ENCODE measurements around the gene PTPRD. TPM values are rescaled to one million over a fixed set of nuclear protein-coding genes. Genes with fewer than 3 reads are reported as not detected.

The PTPRD gene
- total and polyA plus RNA-seq, 2 of the 4 experiments (the other 2 are of a cell fraction): 0.07 to 0.18 TPM

- Histone ChIP-seq H2AK9ac (replicated peaks; ENCODE audit: low read depth, low read length, poor library complexity) (no peak overlapping the region), H2BK20ac (ENCODE audit: low read depth, low read length) (no peak overlapping the region), H3K9ac (ENCODE audit: low read depth, low read length) (no peak overlapping the region), H2AK5ac (ENCODE audit: low read depth, low read length) (no peak overlapping the region), H3K23ac (ENCODE audit: low read depth, low read length) (no peak overlapping the region), H3K14ac (replicated peaks; ENCODE audit: low read depth, low read length) (no peak overlapping the region), H3K4me1 (ENCODE audit: control insufficient read depth, insufficient read depth, low read length) (peaks cover 1% of the 10 kb centered on the region; the same call in 1 of the 2 replicates), H3K27ac (ENCODE audit: insufficient read depth, low read length) (no peak overlapping the region), H3K56ac (ENCODE audit: extremely low read depth, insufficient read depth, low read length) (no peak overlapping the region), H2BK15ac (ENCODE audit: low read depth, low read length) (no peak overlapping the region), H2BK120ac (ENCODE audit: low read depth, low read length) (no peak overlapping the region), H3K79me1 (ENCODE audit: low read depth in 1 of 2, low read length in 2 of 2) (no peaks in the 10 kb centered on the region), H3K9me1 (ENCODE audit: insufficient read depth, low read length) (no peaks in the 10 kb centered on the region), H4K5ac (ENCODE audit: low read depth, low read length) (no peak overlapping the region), H4K91ac (ENCODE audit: insufficient read depth, low read depth, low read length) (no peak overlapping the region), H4K20me1 (ENCODE audit: insufficient read depth, low read length) (no peaks in the 10 kb centered on the region), H3K18ac (ENCODE audit: low read depth, low read length) (no peak overlapping the region), H3K4me3 (ENCODE audit: insufficient read depth, low read depth, low read length) (no peak overlapping the region), H3K27me3 (ENCODE audit: control insufficient read depth, insufficient read depth, low read length) (no peaks in the 10 kb centered on the region), H3K9me3 (ENCODE audit: control insufficient read depth, insufficient read depth, low read length) (no peaks in the 10 kb centered on the region; the same call in 1 of the 2 replicates), H2AFZ (replicated peaks; ENCODE audit: low read length, poor library complexity) (no peak overlapping the region), H3K4me2 (ENCODE audit: low read depth, low read length) (no peak overlapping the region), H3K4ac (ENCODE audit: low read depth, low read length) (no peak overlapping the region), H4K8ac (ENCODE audit: low read depth in 2 of 2, low read length in 2 of 2) (no peak overlapping the region), H2BK5ac (ENCODE audit: low read depth, low read length, poor library complexity, severe bottlenecking) (no peak overlapping the region), H3K36me3 (ENCODE audit: control insufficient read depth, insufficient read depth, low read length) (no peaks in the 10 kb centered on the region)
- TF ChIP-seq SMC3 (IDR thresholded peaks at IDR 0.05; ENCODE audit: low read depth, low read length): no peak
- TF ChIP-seq MAFK (IDR thresholded peaks at IDR 0.05; ENCODE audit: low read depth, low read length): no peak
- TF ChIP-seq, protein P1, sequence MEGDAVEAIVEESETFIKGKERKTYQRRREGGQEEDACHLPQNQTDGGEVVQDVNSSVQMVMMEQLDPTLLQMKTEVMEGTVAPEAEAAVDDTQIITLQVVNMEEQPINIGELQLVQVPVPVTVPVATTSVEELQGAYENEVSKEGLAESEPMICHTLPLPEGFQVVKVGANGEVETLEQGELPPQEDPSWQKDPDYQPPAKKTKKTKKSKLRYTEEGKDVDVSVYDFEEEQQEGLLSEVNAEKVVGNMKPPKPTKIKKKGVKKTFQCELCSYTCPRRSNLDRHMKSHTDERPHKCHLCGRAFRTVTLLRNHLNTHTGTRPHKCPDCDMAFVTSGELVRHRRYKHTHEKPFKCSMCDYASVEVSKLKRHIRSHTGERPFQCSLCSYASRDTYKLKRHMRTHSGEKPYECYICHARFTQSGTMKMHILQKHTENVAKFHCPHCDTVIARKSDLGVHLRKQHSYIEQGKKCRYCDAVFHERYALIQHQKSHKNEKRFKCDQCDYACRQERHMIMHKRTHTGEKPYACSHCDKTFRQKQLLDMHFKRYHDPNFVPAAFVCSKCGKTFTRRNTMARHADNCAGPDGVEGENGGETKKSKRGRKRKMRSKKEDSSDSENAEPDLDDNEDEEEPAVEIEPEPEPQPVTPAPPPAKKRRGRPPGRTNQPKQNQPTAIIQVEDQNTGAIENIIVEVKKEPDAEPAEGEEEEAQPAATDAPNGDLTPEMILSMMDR (conservative IDR thresholded peaks at IDR 0.05; ENCODE audit: low read depth, low read length): no peak
- no peak for TF ChIP-seq FOS (IDR thresholded peaks at IDR 0.05; ENCODE audit: low read depth, low read length)
- TF ChIP-seq MXI1 (IDR thresholded peaks at IDR 0.05; ENCODE audit: borderline replicate concordance, low read depth, low read length): no peak
- TF ChIP-seq RFX5 (IDR thresholded peaks at IDR 0.05; ENCODE audit: low read depth, low read length): no peak
- TF ChIP-seq, protein P2, sequence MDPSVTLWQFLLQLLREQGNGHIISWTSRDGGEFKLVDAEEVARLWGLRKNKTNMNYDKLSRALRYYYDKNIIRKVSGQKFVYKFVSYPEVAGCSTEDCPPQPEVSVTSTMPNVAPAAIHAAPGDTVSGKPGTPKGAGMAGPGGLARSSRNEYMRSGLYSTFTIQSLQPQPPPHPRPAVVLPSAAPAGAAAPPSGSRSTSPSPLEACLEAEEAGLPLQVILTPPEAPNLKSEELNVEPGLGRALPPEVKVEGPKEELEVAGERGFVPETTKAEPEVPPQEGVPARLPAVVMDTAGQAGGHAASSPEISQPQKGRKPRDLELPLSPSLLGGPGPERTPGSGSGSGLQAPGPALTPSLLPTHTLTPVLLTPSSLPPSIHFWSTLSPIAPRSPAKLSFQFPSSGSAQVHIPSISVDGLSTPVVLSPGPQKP (IDR thresholded peaks at IDR 0.05; ENCODE audit: borderline replicate concordance, low read depth, low read length): no peak
- TF ChIP-seq NFE2L2 (IDR thresholded peaks at IDR 0.05; ENCODE audit: low read depth, low read length): no peak
- no peak for TF ChIP-seq RAD21 (IDR thresholded peaks at IDR 0.05; ENCODE audit: low read length)
- no peak for TF ChIP-seq POLR2A (IDR thresholded peaks at IDR 0.05; ENCODE audit: low read depth, low read length)
- no peak for TF ChIP-seq MAZ (IDR thresholded peaks at IDR 0.05; ENCODE audit: borderline replicate concordance, low read depth, low read length)
- intact Hi-C loops (cut with micrococcal nuclease) (no loop called here), dilution Hi-C loops (cut with HindIII; ENCODE audit: low sequenced_read_pairs, unreplicated experiment) (no loop called here), in situ Hi-C loops (cut with MboI; ENCODE audit: low sequenced_read_pairs) (no loop called here)
- no CpG with 5 or more reads among the region's 1 CpG for WGBS, 2 experiments (ENCODE audit: extremely low coverage in 2 of 2, insufficient read length in 1 of 2)
- ATAC-seq (ENCODE audit: low read depth) (no peak), DNase-seq (no peak)
- POLR2A ChIA-PET (ENCODE audit: unreplicated experiment): no interaction called here
- CTCF ChIA-PET: no interaction called here
- BruUV-seq (replicated peaks): no TSS peak
Measured at GRCh38 chr9:8362250-8362649, 2250.6 kb downstream of the PTPRD start.
